SKM-1 treated with dmso at 0.1 percent for 144 hours (cell line): ENCODE measurements around the gene MACROD2.

Experiments
- DNase-seq: peaks from one replicate; lab custom pipeline; 2025; ENCODE audit not compliant: unreplicated experiment; lab: John Stamatoyannopoulos, UW

Gene MACROD2

DNA sequence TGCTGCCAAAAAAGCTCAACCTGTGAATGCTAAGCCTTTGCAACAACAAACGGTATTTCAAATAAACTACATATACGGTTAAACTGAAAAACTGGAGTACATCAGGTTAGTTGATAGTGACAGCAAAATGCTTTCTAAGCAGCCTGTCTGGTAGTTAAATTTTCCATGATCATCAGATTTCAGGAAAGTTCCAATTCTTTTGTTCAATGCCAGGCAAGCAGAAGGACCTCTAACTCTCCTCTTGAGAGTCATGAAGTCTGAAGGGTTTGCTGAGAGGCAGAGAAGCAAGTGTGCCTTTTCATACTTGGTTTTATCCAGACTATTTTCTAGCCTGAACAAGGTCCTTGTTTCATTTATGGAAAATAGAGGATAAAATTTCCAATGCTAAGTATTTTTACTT, 337.6 kb downstream of the MACROD2 start:
- DNase-seq, result no peak

DNA sequence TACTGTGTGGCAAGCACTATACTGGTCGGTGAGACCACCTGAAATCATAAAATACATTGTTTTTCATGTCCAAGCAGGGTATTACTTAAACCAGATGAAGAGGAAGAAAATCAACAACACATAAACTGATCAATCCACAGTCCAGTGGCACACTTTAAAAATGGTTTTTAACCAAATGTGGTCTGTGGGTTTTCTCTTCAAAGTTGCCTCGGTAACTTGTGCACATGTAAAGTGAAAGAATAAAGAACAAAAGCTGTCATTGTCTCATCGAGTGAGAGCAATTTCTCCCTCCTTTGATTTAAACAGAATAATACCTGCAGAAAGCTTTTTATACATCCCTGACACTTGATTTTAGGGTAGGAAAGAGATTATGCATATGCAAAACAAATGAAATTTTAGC, 338.4 kb downstream of the MACROD2 start:
- no peak for DNase-seq

DNA sequence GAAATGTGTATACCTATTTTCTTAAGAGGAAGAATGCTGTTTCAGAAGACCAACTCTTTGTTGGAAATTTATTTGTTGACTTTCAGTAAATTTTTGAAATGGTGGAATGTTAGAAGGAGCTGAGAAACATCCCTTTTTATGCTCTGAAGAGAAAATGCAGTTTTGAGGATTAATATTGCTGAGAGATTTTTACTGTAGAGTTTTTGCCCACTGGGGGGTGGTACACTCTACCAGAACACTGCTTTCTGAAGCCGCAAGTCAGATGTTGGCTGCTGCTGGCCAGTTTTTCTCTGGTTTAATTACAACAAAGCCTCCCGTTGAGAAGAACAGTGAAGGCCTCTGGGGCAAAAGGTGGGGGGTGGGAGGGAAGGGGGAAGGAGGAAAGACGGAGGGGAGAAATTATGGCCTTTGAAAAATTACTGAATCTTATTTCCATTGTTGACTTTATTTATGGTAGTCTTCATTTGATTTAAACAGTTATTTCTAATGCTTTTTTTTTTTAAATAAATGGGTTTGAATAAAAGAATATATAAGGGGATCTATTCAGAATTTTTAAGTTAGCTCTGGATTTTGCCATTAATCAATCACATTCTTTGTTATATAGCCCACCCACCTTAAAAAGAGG, 339.1 kb downstream of the MACROD2 start:
- DNase-seq, result no peak

DNA sequence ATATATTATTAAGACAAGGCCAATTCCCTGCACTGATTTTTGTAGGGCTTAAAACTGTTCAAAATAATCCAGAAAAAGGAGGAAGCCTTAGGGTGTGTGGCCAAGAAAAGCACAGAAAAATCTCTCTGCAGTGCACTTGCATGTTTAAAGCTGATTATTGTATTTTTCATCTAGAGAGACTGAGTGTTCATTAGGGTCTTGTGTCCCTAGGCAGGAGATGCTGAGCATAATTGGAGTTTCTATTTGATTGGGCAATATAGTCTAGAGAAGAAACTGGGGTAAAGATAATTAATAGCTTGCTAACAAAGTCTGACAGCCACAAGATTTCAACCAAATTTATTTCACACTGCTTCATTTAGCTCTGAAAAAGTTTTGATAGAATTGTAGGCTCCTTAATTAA, 339.7 kb downstream of the MACROD2 start:
- DNase-seq, result no peak

DNA sequence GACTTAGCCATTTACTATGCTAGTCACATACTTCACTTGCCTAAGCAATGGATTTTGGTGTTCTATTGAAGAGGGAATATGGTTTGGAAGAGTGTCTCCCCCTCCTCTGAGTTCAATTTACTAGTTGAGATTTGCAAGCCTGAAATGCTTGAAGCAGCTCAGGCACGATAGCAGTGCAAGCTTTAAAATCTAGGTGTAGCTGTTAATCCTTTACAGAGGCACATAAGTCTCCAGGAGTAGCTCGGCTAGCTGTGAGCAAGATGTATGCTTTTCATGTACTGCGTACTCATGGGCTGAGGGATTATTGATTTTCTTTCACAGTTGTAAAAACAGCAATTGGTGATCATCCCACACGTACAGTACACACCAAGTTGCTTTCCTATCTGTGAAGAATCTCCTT, 341.4 kb downstream of the MACROD2 start:
- no peak for DNase-seq

DNA sequence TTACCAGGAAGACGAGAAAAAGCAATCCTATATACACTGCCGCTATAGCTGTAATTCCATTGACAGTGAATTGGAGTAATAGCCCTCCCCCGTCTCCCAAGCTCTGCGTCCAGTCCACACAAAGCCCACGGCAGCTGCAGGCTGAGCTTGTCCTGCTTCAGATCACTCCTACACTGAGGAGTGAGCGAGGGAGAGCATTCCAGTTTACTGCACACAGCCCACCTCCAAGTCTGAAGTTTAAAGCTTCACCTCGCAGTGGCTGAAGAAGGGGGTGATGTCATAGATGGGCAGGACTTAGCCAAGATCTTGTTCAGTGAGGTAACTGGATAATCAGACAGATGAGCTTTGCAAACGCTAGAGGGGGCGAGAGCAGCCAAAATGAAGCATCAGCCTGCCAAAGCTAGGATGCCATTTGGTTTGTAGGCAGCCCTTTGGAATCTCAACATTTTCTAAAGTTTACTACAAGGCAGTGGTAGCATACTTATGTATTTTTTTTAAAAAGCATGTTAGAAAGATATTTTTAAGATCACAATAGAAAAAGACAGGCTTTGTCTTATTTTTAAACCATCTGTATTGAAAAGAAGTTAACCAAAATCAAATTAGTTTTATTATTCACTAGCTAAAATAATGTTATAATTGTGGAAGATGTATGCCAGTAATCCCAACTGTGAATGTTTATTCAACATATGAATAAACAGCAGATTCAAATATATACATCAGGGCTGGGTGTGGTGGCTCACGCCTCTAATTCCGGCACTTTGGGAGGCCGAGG, 342.3 kb downstream of the MACROD2 start, which contains the start of gene FLRT3:
FLRT3 (minus strand) TSS at position 213 of the 772 bp plus-strand sequence. CDS start 10,106 bp downstream, outside the sequence.
- peak; percentile 79 for DNase-seq

DNA sequence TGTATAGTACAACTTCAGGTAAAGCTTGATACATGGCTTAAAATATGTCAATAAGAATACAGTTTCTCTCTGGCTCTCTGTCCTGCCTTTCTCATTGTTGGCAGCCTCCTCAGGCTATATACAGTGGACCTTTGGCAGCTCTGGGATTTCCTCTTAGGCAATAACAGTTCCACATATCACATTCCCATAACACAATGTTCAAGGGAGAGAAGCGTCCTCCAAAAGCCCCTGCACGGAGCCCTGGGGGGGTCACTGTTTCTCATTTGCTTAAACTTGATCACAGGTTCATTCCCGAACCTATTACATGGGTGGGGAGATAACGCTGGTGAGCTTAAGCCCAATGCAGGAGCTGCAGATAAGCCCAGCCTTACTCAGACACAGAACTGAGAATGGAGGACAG, 346.5 kb downstream of the MACROD2 start:
- DNase-seq, result no peak

DNA sequence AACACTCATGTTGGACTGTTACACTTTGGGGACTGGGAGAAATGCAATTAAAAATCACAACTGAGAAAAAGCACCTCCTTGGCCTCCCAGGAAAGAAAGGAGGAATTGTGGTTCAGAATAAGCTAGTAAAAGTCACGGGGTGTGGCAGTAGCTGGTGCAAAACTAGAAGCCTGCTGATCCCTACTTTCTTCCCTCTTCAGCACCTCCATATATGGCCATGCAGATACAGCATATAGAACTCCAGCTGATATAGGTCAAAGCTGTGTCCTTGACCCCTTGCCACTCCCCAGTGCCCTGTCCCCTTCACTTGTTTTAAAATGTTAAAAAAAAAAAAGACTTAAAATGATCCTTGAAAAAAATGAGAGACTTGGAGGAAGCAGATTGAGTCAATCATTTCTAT, 347.6 kb downstream of the MACROD2 start:
- no peak for DNase-seq

DNA sequence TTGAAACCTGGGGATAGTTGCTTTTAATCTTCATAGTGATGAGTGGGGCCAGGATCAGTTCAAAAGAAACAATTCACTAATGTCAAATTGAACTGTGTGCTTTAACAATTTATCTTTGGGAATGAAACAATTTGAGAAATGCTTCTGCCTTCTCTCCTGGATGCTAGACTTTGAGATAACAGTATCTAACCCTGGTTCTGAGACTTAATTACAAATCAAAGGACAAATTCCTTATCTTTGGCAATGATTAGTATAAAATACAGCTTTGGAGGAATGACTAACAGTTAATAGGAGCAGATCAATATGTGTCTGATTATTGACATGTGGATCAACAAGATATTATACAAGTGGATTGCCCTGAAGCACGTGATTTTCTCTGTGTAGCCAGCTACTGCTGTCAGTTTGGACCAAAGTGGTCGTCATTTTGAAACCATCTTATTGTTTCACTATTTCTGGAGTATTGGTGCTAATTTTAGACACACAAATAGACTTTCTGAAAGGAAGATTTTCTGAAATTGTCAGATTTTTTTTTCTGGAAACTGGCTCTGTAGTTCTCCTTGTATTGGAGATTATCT, 348.3 kb downstream of the MACROD2 start:
- no peak for DNase-seq

DNA sequence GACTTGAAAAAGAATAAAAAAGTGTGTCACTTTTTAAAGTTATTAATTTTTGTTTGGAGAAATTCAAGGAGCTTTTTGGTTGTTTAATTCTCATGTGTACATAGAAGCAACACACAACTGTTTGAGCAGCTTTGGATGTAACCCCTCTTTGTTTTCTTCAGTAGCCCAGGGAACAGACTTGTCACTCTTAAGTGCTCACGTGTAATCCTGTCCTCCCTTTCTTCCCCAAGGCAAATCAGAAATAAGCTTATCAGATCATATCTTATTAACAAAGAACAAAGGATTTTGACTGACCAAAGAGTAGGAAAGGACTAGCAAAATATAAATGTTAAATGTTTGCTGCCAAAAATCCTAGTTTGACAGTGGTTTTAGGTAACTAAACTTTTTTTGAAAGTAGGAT, 349.4 kb downstream of the MACROD2 start:
- DNase-seq, result no peak

DNA sequence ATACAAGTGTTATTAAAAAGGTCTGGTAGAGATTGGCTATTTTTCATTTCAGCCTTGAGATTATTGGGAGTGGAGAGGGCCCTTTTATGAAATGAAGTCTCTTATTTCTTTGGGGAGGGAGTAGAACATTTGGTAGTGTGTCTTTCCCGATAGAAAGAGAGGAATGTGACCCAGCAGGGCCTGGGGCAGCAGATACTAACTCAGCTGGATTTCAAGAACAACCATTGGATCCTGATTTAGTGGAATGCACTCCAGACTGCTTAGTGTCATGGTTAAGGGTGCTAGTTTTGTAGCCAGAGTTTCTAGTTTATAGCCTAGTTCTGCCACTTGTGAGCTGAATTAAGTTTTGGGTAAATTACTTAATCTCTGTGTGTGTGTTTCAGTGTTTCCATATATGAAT, 360.5 kb downstream of the MACROD2 start:
- DNase-seq, result no peak

DNA sequence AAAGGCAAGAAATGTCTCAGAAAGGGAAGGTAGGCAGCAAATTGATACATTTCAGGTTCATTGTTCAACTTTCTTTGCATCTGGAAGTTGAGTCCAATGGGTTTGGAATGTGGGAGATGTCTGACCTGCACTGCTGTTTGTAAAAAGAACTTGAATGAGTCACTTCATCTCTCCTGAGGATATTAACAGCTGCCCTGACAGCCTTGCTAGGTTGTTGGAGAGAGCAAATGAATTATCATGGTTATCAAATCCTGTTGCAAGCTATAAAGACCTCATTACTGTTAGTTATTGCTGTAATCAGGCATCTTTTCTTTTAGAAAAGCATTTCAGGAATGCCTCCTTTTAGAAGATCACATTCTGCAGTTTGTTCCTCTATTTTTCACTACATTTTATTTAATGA, 365.1 kb downstream of the MACROD2 start:
- no peak for DNase-seq

DNA sequence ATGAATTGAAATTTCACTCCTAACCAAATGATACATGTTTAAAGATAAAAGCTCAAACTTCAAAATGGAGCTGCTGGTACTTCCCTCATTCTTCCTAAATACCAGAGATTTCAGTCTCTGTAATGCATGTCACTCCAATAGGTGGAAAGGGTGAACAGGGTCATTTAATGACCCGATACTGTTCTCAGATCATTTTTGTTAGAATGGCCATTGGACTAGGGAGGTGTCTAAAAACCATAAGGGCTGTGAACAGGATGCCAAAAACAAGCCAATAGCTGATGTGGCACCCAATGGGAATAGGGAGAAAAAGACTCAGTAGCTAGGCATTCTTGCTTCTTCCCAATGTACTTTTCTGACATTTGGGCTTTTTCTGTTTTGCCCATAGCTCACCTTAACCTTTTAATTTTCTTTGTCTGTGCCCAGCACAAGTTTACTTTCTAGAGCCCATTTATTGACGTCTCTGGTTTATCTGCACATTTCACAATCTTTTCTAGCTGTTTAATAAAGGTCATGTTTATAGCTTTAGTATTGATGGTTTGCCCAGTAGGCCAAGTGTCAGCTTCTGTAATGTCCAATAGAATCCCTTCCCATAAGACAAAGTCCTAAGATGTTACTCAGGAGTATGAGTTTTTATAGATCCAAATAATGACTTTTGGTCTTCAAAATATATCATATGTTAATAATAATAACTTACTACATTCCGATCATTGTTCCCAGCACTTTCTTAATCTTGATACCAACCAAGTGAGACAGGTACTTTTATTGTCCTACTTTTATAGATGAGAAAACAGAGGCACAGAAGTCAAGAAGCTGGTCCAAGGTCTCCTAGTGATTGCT, 366.4 kb downstream of the MACROD2 start:
- DNase-seq, result no peak

DNA sequence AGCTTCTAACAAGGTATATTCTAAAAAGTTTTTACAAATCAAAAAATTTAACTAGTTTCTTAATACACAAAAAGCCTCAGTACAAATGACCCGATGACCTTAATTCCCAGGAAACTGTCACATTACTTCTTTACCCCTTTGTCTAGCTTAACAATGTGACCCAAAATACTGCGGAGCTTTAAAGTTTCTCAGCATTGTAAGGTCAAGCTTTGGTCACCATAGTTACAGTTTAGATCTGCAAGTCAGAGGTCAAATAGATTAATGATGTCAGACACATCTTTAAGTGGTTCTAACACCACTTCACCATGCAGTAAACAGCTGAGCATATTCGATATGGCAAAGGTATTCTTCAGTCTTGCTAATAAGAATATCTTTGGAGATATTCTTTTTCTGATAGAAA, 378.9 kb downstream of the MACROD2 start:
- no peak for DNase-seq

DNA sequence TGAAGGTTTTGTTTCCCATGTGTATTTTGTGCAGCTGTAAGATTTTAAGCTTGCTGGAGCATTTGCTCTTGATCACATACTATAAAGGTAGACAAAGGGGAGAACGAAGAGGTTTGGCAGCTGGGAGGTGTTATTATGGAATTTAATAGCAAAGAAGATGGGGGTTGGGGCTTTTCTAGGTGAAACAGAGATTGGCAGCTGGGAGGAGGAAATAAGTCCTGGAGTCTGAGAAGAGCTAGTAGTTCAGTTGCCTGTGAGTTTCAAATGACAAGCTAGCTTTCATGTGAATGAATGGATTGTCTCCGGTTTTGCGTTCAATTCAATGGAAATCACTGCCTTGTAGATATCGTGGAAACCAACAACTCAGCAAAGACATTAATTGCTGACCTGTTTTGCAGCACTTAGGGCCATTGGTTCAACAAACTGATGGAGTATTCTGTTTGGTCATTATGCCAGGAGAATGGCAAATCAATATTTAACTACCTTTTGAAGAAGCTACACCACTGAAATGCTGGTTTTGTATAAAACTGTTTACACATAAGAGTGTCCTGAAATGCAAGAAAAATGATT, 380.2 kb downstream of the MACROD2 start:
- DNase-seq, result no peak

DNA sequence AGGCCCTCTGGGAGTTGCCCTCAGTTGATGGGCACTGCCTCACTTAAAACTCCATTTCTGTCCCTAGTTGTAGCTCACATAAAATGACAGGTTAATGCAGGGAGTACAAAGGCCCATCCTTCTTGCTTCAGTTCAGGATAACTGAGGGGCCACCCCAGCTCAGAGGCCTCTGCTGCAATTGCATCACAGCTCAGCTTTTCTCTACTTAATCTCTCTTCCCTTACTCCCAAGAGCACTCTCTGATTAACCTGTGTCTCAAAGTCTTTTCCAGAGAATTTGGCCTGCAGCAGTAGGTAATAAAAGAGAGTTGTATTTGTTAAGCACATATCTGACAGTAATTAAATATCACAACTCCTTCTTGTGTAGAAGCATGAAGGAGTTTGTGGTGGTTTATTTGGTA, 383.0 kb downstream of the MACROD2 start:
- no peak for DNase-seq

DNA sequence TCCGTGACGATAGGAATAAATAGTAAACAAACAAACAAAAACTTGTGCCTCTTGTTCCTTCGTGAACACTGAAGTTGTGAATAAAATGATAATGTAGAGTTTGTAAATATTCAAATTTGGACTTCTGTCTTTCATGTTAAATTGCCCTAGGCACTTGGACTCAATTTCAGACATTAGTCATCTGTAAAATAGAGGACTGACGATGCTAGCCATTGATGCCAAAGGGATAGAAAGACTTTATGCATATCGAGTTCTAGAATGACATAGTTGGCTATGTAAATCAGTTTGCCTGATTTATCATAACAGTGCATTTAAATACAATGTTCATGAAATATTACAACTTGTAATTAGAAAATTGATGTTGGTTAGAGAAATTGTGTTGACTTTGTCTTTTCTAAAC, 388.0 kb downstream of the MACROD2 start:
- no peak for DNase-seq

DNA sequence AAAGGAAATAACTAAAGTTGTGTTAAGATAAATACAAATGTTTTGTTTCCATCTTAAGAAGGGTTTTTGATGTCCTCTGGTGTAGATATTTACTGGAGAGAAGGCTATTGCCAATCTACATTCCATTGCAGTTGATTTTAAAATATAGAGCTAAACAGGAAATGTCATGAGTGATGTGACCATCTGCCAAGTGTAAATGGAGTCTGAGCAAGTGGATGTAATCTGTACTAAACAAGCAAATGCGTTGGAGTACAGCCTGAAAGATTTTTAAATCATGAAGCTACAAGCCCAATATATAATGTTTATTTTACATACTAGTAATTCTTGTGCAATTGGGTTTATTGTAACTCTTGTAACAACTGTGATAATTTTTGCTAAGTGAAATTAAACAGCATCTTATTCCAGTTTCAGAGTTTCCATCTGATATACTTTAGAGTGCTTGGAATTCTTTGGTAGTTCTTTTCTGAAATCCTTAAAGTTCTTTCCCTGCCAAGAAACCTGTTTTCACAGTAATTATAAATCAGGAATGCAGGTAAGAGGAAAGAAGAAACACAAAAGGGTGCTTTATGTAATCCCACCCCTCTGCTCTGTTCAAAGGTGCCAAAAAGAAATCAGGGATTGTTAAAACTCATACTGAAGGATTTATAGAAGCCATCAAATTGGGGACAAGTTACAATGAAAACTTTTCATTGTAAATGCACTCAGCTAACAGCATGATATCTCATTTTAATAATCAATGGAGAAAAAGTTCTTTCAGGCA, 389.3 kb downstream of the MACROD2 start:
- no peak for DNase-seq

DNA sequence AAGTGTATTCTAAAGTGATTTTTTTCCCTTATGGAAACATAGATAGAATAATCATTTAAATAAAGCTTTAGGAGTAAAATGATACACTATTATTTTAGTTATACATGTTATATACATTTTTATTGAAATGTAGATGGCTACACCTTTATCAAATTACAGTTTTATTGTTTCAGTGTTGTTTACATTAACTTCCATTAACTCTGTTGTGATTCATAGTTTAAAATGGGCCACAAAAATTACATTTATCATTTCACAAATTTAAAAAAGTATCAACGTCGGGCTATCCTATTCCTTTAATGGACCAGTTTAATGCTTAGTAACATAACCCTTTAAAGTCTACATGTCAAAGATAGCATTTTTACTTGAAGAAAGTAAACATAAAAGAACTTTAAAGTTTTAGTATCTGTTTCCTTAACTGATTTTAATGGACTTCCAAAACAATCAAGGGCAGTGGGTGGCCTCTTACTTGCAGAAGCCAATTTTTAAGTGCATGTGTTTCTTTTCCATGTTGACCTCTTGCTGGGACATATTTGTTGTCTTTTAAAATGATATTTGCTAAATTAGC, 389.9 kb downstream of the MACROD2 start:
- DNase-seq, result no peak

DNA sequence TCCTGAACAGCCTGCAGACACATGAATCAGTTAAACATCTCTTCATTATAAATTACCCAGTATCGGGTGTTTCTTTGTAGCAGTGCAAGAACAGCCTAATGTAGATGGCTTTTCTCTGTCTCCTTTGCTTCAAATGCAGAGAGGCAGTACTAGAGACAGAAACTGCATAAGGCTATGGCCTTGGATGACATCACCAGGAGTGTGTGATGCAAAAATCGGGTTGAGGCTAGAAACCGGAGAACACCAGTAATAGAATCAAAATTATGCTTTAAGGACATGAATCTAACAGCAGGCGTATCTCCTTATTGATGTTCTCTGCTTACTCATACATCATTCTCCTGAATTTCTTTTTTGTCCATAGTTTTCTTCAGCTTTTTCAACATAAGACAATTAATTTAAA, 391.4 kb downstream of the MACROD2 start:
- DNase-seq, result no peak
